ENCODE results near the gene WASHC4. TPM values are rescaled to one million over a fixed set of nuclear protein-coding genes. Genes with fewer than 3 reads are reported as not detected.

Gene WASHC4
- total RNA-seq = 10 to 100 TPM; 41.2 to 63.6 TPM

GRCh38 chr12:105107494-105108371 lies at the start of gene WASHC4:
Gene WASHC4, plus strand, starts transcription at chr12:105107731. Its CDS starts 70 bp downstream, at chr12:105107801.
- intact Hi-C loops (cut with DNase I) = no loop called here

GRCh38 chr12:105060715-105061378 lies 46.7 kb upstream of the WASHC4 start:
- H3K36me3 ChIP-seq (replicated peaks in 1 of 2; ENCODE audit: insufficient read depth in 1 of 2, low read depth in 2 of 2) = peaks cover 0 to 12% of the 10 kb centered on the region in 2 donors
- intact Hi-C loops (cut with DNase I) = no loop called here

More at GRCh38 chr12:105107494-105108371, at the start of gene WASHC4:
- no peaks in the 10 kb centered on the region for H3K36me3 ChIP-seq (replicated peaks in 1 of 2; ENCODE audit: insufficient read depth in 1 of 2, low read depth in 2 of 2)
- H3K27me3 ChIP-seq = no peaks in the 10 kb centered on the region
- no peaks in the 10 kb centered on the region for H3K9me3 ChIP-seq
- ATAC-seq (peak; percentile 98), DNase-seq (peak; percentile 93 to 95 (median 94))
- peaks cover 31% of the 10 kb centered on the region for H3K4me1 ChIP-seq
- TF ChIP-seq POLR2A (IDR thresholded peaks at IDR 0.05) (peak; percentile 97 to 98 (median 98)), CTCF (IDR thresholded peaks at IDR 0.05) (peak in 1 of 7 experiments; percentile 3)
- WGBS, 2 donors = 0 to 1% methylated on average over 29 to 79 of the region's 85 CpGs
- H3K27ac ChIP-seq = peak within 1 kb of the TSS; percentile 81 to 98 (median 98)
- H3K4me3 ChIP-seq = peak within 1 kb of the TSS; percentile 80 to 83

GRCh38 chr12:105064564-105065178 lies 42.9 kb upstream of the WASHC4 start:
- H3K9me3 ChIP-seq = no peaks in the 10 kb centered on the region
- DNase-seq (no peak), ATAC-seq (no peak)
- peaks cover 0 to 17% of the 10 kb centered on the region in 2 donors for H3K36me3 ChIP-seq (replicated peaks in 1 of 2; ENCODE audit: insufficient read depth in 1 of 2, low read depth in 2 of 2)
- no peaks in the 10 kb centered on the region for H3K27me3 ChIP-seq
- no peaks in the 10 kb centered on the region for H3K4me1 ChIP-seq
- H3K4me3 ChIP-seq = no peak overlapping the region
- no peak overlapping the region for H3K27ac ChIP-seq
- intact Hi-C loops (cut with DNase I) = no loop called here
- no peak for TF ChIP-seq CTCF (IDR thresholded peaks at IDR 0.05)
- no peak for TF ChIP-seq POLR2A (IDR thresholded peaks at IDR 0.05)
- WGBS, 2 donors = 82 to 90% methylated on average over 7 of the region's 7 CpGs

More at GRCh38 chr12:105060715-105061378, 46.7 kb upstream of the WASHC4 start:
- no peaks in the 10 kb centered on the region for H3K4me1 ChIP-seq
- no peaks in the 10 kb centered on the region for H3K27me3 ChIP-seq
- no peak overlapping the region for H3K27ac ChIP-seq
- 89 to 93% methylated on average over 7 to 9 of the region's 11 CpGs for WGBS, 2 donors
- ATAC-seq (no peak), DNase-seq (no peak)
- TF ChIP-seq POLR2A (IDR thresholded peaks at IDR 0.05) = no peak
- no peak for TF ChIP-seq CTCF (IDR thresholded peaks at IDR 0.05)
- no peak overlapping the region for H3K4me3 ChIP-seq
- H3K9me3 ChIP-seq = no peaks in the 10 kb centered on the region

GRCh38 chr12:105067511-105068031 lies 40.0 kb upstream of the WASHC4 start:
- 84 to 90% methylated on average over 6 of the region's 6 CpGs for WGBS, 2 donors
- no peak overlapping the region for H3K4me3 ChIP-seq

More at GRCh38 chr12:105067511-105068031, 40.0 kb upstream of the WASHC4 start:
- Histone ChIP-seq H3K9me3 (no peaks in the 10 kb centered on the region), H3K27me3 (no peaks in the 10 kb centered on the region), H3K4me1 (no peaks in the 10 kb centered on the region), H3K36me3 (replicated peaks in 1 of 2; ENCODE audit: insufficient read depth in 1 of 2, low read depth in 2 of 2) (peaks cover 0 to 13% of the 10 kb centered on the region in 2 donors), H3K27ac (no peak overlapping the region)
- ATAC-seq (no peak), DNase-seq (no peak)
- intact Hi-C loops (cut with DNase I) = no loop called here
- TF ChIP-seq CTCF (IDR thresholded peaks at IDR 0.05) (no peak), POLR2A (IDR thresholded peaks at IDR 0.05) (no peak)

All from body of pancreas (tissue), 4 donors.